DOHH2 (cell line): ENCODE data around the gene STPG1.
A peak's percentile ranks its signal among the peaks of the same experiment; 100 is the strongest.

ENCODE experiments used
- H3F3A ChIP-seq: fragments of 200-600 bp; sonication (generic), shearing (Covaris generic); 2 replicates; pipeline ENCODE4 v1.6.0; 2016; ENCODE audit warnings: antibody characterized with exemption, mild to moderate bottlenecking; ENCODE audit not compliant: control insufficient read depth, insufficient read depth
- H3K27ac ChIP-seq: fragments of 200-600 bp; sonication (generic); 2 replicates; pipeline ENCODE4 v1.5.1; 2014; ENCODE audit warnings: low read depth, mild to moderate bottlenecking, low read length, moderate library complexity
- H3K27me3 ChIP-seq: fragments of 200-600 bp; sonication (generic); 2 replicates; pipeline ENCODE4 v1.6.1; 2014; ENCODE audit warnings: mild to moderate bottlenecking, low read length, mixed read lengths; ENCODE audit not compliant: control insufficient read depth
- H3K36me3 ChIP-seq: fragments of 200-600 bp; sonication (generic); 2 replicates; pipeline ENCODE4 v1.6.1; 2014; ENCODE audit warnings: mild to moderate bottlenecking, low read length, moderate library complexity, mixed read lengths; ENCODE audit not compliant: control insufficient read depth
- H3K4me1 ChIP-seq: fragments of 200-600 bp; sonication (generic); 2 replicates; pipeline ENCODE4 v1.6.1; 2014; ENCODE audit warnings: mild to moderate bottlenecking, low read length, mixed read lengths; ENCODE audit not compliant: control insufficient read depth
- H3K4me2 ChIP-seq: fragments of 200-600 bp; sonication (generic); 2 replicates; pipeline ENCODE4 v1.6.0; 2014; ENCODE audit warnings: mild to moderate bottlenecking, low read length, moderate library complexity
- H3K4me3 ChIP-seq: fragments of 200-600 bp; sonication (generic); 2 replicates; pipeline ENCODE4 v1.5.1; 2014; ENCODE audit warnings: mild to moderate bottlenecking, low read length, mixed read lengths
- H3K79me2 ChIP-seq: fragments of 200-600 bp; sonication (generic); 2 replicates; pipeline ENCODE4 v1.6.1; 2014; ENCODE audit warnings: mild to moderate bottlenecking, low read length, mixed read lengths; ENCODE audit not compliant: control insufficient read depth
- H3K9me2 ChIP-seq: fragments of 200-600 bp; sonication (generic); replicated peaks from 2 replicates; pipeline ENCODE4 v1.6.1; 2014; ENCODE audit warnings: mild to moderate bottlenecking, low read length, mixed read lengths; ENCODE audit not compliant: control insufficient read depth
- H3K9me3 ChIP-seq: fragments of 200-600 bp; sonication (generic); 2 replicates; pipeline ENCODE4 v1.6.1; 2014; ENCODE audit warnings: antibody characterized with exemption, low read length, mixed read lengths; ENCODE audit not compliant: control insufficient read depth, insufficient read depth
- H4K20me1 ChIP-seq: fragments of 200-600 bp; sonication (generic); 2 replicates; pipeline ENCODE4 v1.6.0; 2014; ENCODE audit warnings: low read depth, mild to moderate bottlenecking, antibody characterized with exemption, low read length, moderate library complexity; ENCODE audit not compliant: control insufficient read depth, insufficient read depth
- CTCF ChIP-seq: fragments of 200-600 bp; sonication (generic); IDR thresholded peaks from one replicate; pipeline ENCODE4 v1.5.1; 2014; ENCODE audit warnings: antibody characterized with exemption, mild to moderate bottlenecking, low read depth, low read length; ENCODE audit not compliant: poor library complexity, severe bottlenecking
- EZH2phosphoT487 ChIP-seq: fragments of 200-600 bp; sonication (generic); IDR thresholded peaks from 2 replicates; pipeline ENCODE4 v1.6.1; 2017; ENCODE audit warnings: borderline replicate concordance, mild to moderate bottlenecking, antibody characterized with exemption, low read length, moderate library complexity, mixed read lengths

Gene STPG1

GRCh38 chr1:24373044-24373443, 40.5 kb downstream of the STPG1 start:
- H3K9me2 ChIP-seq = no peaks in the 10 kb centered on the region
- peaks cover 25% of the 10 kb centered on the region for H3K4me1 ChIP-seq
- no peaks in the 10 kb centered on the region for H3K27me3 ChIP-seq
- H3K36me3 ChIP-seq = no peaks in the 10 kb centered on the region
- H3K4me3 ChIP-seq = peak overlapping the region; percentile 36
- H3K27ac ChIP-seq = peak overlapping the region; percentile 47
- peak overlapping the region; percentile 55 for H3K4me2 ChIP-seq
- no peaks in the 10 kb centered on the region for H4K20me1 ChIP-seq
- TF ChIP-seq EZH2phosphoT487 = no peak
- TF ChIP-seq CTCF = no peak
- peaks cover 9% of the 10 kb centered on the region for H3F3A ChIP-seq
- H3K79me2 ChIP-seq = no peaks in the 10 kb centered on the region
- H3K9me3 ChIP-seq = no peaks in the 10 kb centered on the region

- H3K4me2 ChIP-seq = no peak overlapping the region
- H3K36me3 ChIP-seq = no peaks in the 10 kb centered on the region
- no peaks in the 10 kb centered on the region for H3K9me3 ChIP-seq
- no peaks in the 10 kb centered on the region for H3K27me3 ChIP-seq
- H3K4me3 ChIP-seq = no peak overlapping the region
- no peak overlapping the region for H3K27ac ChIP-seq
- TF ChIP-seq EZH2phosphoT487 = no peak
- no peak for TF ChIP-seq CTCF
- H3K9me2 ChIP-seq = no peaks in the 10 kb centered on the region
- peaks cover 6% of the 10 kb centered on the region for H3F3A ChIP-seq
- H3K79me2 ChIP-seq = no peaks in the 10 kb centered on the region
- H3K4me1 ChIP-seq = peaks cover 25% of the 10 kb centered on the region
- no peaks in the 10 kb centered on the region for H4K20me1 ChIP-seq
These were observed 43.8 kb downstream of the STPG1 start for GRCh38 chr1:24369801-24370200.

- Histone ChIP-seq H3F3A (peaks cover 6% of the 10 kb centered on the region), H4K20me1 (no peaks in the 10 kb centered on the region), H3K4me2 (no peak overlapping the region), H3K36me3 (no peaks in the 10 kb centered on the region), H3K27ac (no peak overlapping the region), H3K79me2 (no peaks in the 10 kb centered on the region), H3K27me3 (no peaks in the 10 kb centered on the region), H3K4me3 (no peak overlapping the region), H3K4me1 (peaks cover 25% of the 10 kb centered on the region), H3K9me2 (no peaks in the 10 kb centered on the region), H3K9me3 (no peaks in the 10 kb centered on the region)
- TF ChIP-seq CTCF = no peak
- TF ChIP-seq EZH2phosphoT487 = no peak
These were observed 44.4 kb downstream of the STPG1 start for GRCh38 chr1:24369199-24369598.
